Suprapubic skin (tissue), 4 donors: Measurements from ENCODE around the gene FMNL2. TPM values are rescaled to one million over a fixed set of nuclear protein-coding genes. Genes with fewer than 3 reads are reported as not detected.
A peak's percentile ranks its signal among the peaks of the same experiment; 100 is the strongest.

Experiments used
- DNase-seq, 2 donors: peaks; one replicate each; pipeline ENCODE4 v3.0.0-alpha.2; 2019; ENCODE audit warnings: low spot score in 2 of 2
- H3K27ac ChIP-seq: fragments of 200-600 bp; sonication (generic); one replicate; pipeline ENCODE4 v1.5.1; 2019
- H3K27me3 ChIP-seq: fragments of 200-600 bp; sonication (generic); one replicate; pipeline ENCODE4 v1.5.1; 2019
- H3K36me3 ChIP-seq: fragments of 200-600 bp; sonication (generic); one replicate; pipeline ENCODE4 v1.5.1; 2019
- H3K4me1 ChIP-seq: fragments of 200-600 bp; sonication (generic); one replicate; pipeline ENCODE4 v1.5.1; 2019
- H3K4me3 ChIP-seq: fragments of 200-600 bp; sonication (generic); one replicate; pipeline ENCODE4 v1.5.1; 2019; ENCODE audit warnings: mild to moderate bottlenecking
- H3K9me3 ChIP-seq: fragments of 200-600 bp; sonication (generic); one replicate; pipeline ENCODE4 v1.5.1; 2019
- EP300 ChIP-seq: sonication (generic); formaldehyde crosslinking; IDR thresholded peaks from one replicate; pipeline ENCODE4 v1.6.1; 2017; ENCODE audit warnings: antibody characterized with exemption
- POLR2A ChIP-seq, 2 donors: fragments of 450-650 bp; IDR thresholded peaks; one replicate each; pipeline ENCODE4 v1.6.1; 2017; ENCODE audit warnings: antibody characterized with exemption in 2 of 2, mild to moderate bottlenecking in 2 of 2, moderate library complexity in 2 of 2
- POLR2AphosphoS5 ChIP-seq, 3 donors: sonication (generic); formaldehyde crosslinking; IDR thresholded peaks; one replicate each; pipeline ENCODE4 v1.6.1; 2017; ENCODE audit warnings: antibody characterized with exemption in 3 of 3
- WGBS: methylation state at CpG from one replicate; pipeline ENCODE4 v1.1.5; 2018; 5-methylcytosine and 5-hydroxymethylcytosine counted together
- total RNA-seq, 4 donors: library from RNA; depleted of rRNA; stranded (reverse); fragments of >200 nt; gene quantifications; one replicate each; pipeline ENCODE4 v1.1.0, GENCODE V29; 2016
- TF ChIP-seq, protein P1 (sequence below), 2 donors: fragments of 200-600 bp in 1 of 2; fragments of 450-650 bp in 1 of 2; sonication (generic) in 1 of 2; IDR thresholded peaks; one replicate each; pipeline ENCODE4 v1.5.1; 2016 to 2019; ENCODE audit warnings: antibody characterized with exemption in 2 of 2, mild to moderate bottlenecking in 1 of 2, moderate library complexity in 1 of 2

FMNL2 gene
- total RNA-seq, 4 donors from 2014 or later = 15.4 to 18.1 (median 16.0) TPM

DNA sequence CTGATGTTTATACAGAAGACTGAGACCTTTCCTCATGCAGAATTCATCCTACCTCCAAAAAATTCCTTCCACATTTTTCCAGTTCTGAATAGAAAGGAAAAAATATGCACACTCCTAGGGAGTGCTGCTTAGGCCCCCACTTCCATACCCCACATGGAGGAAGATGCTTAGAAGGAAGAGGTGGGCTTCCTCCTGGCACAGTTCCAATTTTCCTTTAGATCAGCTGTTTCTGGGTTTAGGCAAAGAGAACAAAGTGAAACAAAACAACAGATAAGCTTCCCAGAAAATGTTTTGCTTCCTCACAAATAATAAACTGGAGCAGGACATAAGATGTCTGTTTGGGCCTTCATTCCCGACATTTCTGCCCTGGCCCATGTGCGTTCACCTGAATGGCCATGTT lies 209.7 kb downstream of the FMNL2 start:
- no peaks in the 10 kb centered on the region for H3K27me3 ChIP-seq
- H3K36me3 ChIP-seq = no peaks in the 10 kb centered on the region
- no peak overlapping the region for H3K4me3 ChIP-seq
- no peaks in the 10 kb centered on the region for H3K9me3 ChIP-seq
- no peaks in the 10 kb centered on the region for H3K4me1 ChIP-seq
- 96% methylated on average over 2 of the region's 2 CpGs for WGBS
- DNase-seq = no peak
- TF ChIP-seq POLR2A (IDR thresholded peaks at IDR 0.05) = no peak
- no peak for TF ChIP-seq POLR2AphosphoS5 (IDR thresholded peaks at IDR 0.05)
- TF ChIP-seq EP300 = no peak
- TF ChIP-seq, protein P1, sequence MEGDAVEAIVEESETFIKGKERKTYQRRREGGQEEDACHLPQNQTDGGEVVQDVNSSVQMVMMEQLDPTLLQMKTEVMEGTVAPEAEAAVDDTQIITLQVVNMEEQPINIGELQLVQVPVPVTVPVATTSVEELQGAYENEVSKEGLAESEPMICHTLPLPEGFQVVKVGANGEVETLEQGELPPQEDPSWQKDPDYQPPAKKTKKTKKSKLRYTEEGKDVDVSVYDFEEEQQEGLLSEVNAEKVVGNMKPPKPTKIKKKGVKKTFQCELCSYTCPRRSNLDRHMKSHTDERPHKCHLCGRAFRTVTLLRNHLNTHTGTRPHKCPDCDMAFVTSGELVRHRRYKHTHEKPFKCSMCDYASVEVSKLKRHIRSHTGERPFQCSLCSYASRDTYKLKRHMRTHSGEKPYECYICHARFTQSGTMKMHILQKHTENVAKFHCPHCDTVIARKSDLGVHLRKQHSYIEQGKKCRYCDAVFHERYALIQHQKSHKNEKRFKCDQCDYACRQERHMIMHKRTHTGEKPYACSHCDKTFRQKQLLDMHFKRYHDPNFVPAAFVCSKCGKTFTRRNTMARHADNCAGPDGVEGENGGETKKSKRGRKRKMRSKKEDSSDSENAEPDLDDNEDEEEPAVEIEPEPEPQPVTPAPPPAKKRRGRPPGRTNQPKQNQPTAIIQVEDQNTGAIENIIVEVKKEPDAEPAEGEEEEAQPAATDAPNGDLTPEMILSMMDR (IDR thresholded peaks at IDR 0.05) = no peak
- H3K27ac ChIP-seq = no peak overlapping the region

GRCh38 chr2:152546230-152546837 lies 211.4 kb downstream of the FMNL2 start:
- 78% methylated on average over 8 of the region's 8 CpGs for WGBS

DNA sequence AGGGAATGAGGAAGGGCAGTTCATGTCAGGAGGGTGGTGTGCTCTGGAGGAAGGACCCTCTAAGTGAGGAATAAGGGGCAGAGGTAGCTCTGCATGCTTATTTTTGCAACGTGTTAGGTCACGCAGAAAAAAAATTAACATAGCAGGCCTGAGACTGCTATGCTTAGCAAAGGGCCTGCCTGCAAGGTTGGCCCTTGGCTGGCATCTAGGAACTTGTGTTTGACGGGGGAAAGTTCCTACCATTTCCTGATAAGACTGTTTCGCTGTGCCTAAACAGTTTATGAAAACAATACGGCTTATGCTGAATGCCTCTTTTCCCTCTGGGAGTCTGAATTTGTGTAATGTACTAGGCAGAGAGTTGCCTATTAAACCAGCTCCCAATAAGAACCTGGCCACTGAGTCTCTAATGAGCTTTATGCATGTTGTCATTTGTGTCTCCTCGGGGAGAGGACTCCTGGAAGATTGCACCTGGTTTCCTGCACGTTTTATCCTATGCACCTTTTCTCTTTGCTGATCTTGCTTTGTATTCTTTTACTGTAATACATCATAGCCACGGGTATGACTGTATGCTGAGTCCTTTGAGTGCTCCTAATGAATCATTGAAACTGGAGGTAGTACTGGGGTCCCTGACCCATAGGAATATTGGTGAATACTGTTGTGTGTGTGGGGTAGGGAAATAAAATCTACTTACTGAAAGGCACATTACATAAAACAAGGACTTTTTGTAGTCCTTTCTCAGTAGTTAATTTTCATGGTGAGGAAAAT lies 213.3 kb downstream of the FMNL2 start:
- WGBS = 67% methylated on average over 8 of the region's 8 CpGs
- no peaks in the 10 kb centered on the region for H3K4me1 ChIP-seq
- TF ChIP-seq POLR2A (IDR thresholded peaks at IDR 0.05) = no peak
- TF ChIP-seq POLR2AphosphoS5 (IDR thresholded peaks at IDR 0.05) = no peak
- TF ChIP-seq, protein P1 (IDR thresholded peaks at IDR 0.05) = no peak
- no peak for TF ChIP-seq EP300
- H3K9me3 ChIP-seq = no peaks in the 10 kb centered on the region
- no peak overlapping the region for H3K27ac ChIP-seq
- DNase-seq = no peak
- H3K27me3 ChIP-seq = no peaks in the 10 kb centered on the region
- no peak overlapping the region for H3K4me3 ChIP-seq
- H3K36me3 ChIP-seq = no peaks in the 10 kb centered on the region

More at GRCh38 chr2:152546230-152546837, 211.4 kb downstream of the FMNL2 start:
- Histone ChIP-seq H3K4me3 (no peak overlapping the region), H3K36me3 (no peaks in the 10 kb centered on the region), H3K4me1 (no peaks in the 10 kb centered on the region), H3K9me3 (no peaks in the 10 kb centered on the region), H3K27ac (peak overlapping the region; percentile 16), H3K27me3 (no peaks in the 10 kb centered on the region)
- no peak for DNase-seq
- TF ChIP-seq POLR2AphosphoS5 (IDR thresholded peaks at IDR 0.05) (no peak), EP300 (no peak)

- Histone ChIP-seq H3K27me3 (no peaks in the 10 kb centered on the region), H3K4me3 (no peak overlapping the region), H3K4me1 (no peaks in the 10 kb centered on the region), H3K36me3 (no peaks in the 10 kb centered on the region), H3K27ac (no peak overlapping the region), H3K9me3 (no peaks in the 10 kb centered on the region)
- DNase-seq = no peak
- no peak for TF ChIP-seq POLR2AphosphoS5 (IDR thresholded peaks at IDR 0.05)
- TF ChIP-seq POLR2A (IDR thresholded peaks at IDR 0.05) = no peak
- TF ChIP-seq EP300 = no peak
- TF ChIP-seq, protein P1 (IDR thresholded peaks at IDR 0.05) = no peak
- WGBS = 99% methylated on average over 3 of the region's 3 CpGs
These were observed 214.0 kb downstream of the FMNL2 start for GRCh38 chr2:152548996-152549395.

DNA sequence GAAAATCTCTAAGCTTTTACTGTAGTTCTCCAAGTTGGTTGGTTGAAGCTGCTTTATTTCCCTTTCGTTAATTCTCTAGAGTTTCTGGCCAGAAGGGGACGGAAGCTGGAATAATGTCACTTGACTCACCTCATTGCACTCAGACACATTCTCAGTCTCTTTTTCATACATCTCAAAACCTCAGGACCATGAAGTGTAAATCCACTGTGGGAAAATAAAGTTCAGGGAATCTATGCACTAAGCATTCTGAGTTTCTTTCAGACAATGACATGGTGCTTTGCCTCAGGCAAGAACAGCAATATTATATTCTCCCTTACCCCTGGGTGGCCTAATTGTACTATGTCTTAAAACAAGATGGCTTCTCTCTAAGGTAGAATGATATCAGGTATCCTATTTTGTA lies 214.4 kb downstream of the FMNL2 start:
- DNase-seq = no peak
- H3K27me3 ChIP-seq = no peaks in the 10 kb centered on the region
- H3K27ac ChIP-seq = no peak overlapping the region
- 95% methylated on average over 2 of the region's 2 CpGs for WGBS
- H3K4me3 ChIP-seq = no peak overlapping the region
- no peaks in the 10 kb centered on the region for H3K4me1 ChIP-seq
- no peaks in the 10 kb centered on the region for H3K9me3 ChIP-seq
- TF ChIP-seq POLR2A (IDR thresholded peaks at IDR 0.05) = no peak
- no peak for TF ChIP-seq POLR2AphosphoS5 (IDR thresholded peaks at IDR 0.05)
- TF ChIP-seq EP300 = no peak
- TF ChIP-seq, protein P1 (IDR thresholded peaks at IDR 0.05) = no peak
- H3K36me3 ChIP-seq = no peaks in the 10 kb centered on the region
